ENCODE results near the gene ENO2. TPM values are rescaled to one million over a fixed set of nuclear protein-coding genes. Genes with fewer than 3 reads are reported as not detected.
"Not testable (repeated sequence)": the region's sequence is repeated elsewhere in the genome, so short reads cannot be mapped to it uniquely, and the experiment has no call there.

The ENO2 gene
- total RNA-seq, 8 experiments from 2014 or later = 2.6 to 399 (median 169) TPM

DNA sequence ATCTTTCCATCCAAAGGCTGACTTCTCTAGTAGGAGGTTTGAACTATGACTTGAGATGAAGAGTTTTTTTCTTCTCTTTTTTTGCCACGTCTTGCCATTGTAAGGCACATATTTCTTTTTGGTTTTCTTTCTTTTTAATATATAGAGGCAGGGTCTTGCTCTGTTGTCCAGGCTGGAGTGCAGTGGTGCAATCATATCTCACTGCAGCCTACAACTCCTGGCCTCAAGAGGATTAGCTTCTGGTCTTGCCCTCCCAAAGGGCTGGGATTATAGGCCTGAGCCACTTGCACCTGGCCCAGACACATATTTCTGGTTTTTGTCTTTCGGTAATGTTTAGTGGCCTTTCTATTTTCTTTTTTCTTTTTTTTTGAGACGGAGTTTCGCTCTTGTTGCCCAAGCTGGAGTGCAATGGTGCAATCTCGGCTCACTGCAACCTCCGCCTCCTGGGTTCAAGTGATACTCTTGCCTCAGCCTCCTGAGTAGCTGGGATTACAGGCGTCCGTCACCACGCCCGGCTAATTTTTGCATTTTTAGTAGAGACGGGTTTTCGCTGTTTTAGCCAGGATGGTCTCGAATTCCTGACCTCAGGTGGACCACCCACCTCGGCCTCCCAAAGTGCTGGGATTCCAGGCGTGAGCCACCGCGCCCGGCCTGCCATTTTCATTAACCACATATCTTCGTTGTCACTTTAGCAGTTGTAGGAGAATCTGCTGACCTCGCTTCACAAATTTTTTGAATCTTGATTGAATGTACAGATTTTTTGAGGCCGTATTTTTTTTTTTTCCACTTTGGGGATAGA, 24.4 kb upstream of the ENO2 start:
- H3K4me1 ChIP-seq (replicated peaks in 1 of 2) = peaks cover 20 to 21% of the 10 kb centered on the region in 2 donors
- ATAC-seq (replicated peaks in 6 of 8); H3K4me3 ChIP-seq; in situ Hi-C loops (cut with MboI; ENCODE audit: low pct_unique_long_range_greater_than_20kb in 2 of 9, low sequenced_read_pairs in 9 of 9, unreplicated experiment in 9 of 9): not testable (repeated sequence)
- H3K27ac ChIP-seq = peak overlapping the region in 1 of 2 donors; percentile 78
- 80 to 100% (median 95%) methylated on average over 1 to 19 of the region's 21 CpGs; no CpG with 5 or more reads in 1 of the 10 experiments for WGBS, 10 experiments

DNA sequence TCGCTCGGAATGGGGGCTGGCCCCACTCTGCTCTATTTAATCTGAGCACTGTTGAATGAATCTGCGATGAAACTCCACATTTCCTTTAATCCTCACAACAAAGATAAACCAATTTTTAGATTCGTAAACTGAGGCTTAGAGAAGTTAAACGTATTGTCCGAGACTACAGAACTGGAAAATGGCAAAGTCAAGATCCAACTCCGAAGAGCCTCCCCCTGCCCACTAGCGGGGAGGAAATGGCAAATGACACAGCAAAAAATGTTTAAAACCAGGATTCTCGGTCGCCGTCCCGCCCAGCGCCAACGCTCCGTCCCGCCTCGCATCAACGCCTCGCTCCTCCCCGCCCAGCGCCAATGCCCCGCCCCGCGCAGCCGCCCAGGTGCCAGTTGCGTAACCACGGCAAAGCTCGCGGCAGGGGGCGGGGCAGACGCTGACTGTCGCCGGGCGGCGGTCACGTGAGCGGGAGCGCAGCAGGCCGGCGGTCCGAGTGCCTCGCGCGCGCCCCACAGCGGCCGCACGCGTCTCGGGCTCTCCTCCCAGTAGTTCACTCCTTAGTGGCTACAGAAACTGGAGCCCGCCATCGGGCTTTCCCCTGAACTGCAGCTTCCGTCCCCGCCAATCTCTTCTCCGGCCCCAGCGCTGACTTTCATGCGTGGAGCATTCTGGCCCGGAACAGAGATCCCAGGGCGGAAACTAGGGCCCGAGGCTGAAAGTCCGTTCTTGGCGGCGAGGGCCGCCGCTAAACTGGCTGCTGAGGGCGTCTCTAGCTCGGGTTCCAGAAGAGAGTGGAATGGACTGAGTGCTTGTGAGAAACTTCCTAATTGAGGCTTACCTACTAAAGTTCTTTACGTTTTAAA, 23.4 kb upstream of the ENO2 start:
- H3K27ac ChIP-seq = peak overlapping the region; percentile 58 to 78
- in situ Hi-C loops (cut with MboI; ENCODE audit: low pct_unique_long_range_greater_than_20kb in 2 of 9, low sequenced_read_pairs in 9 of 9, unreplicated experiment in 9 of 9) = no loop called here
- peaks cover 12 to 14% of the 10 kb centered on the region in 2 donors for H3K4me1 ChIP-seq (replicated peaks in 1 of 2)
- H3K4me3 ChIP-seq = peak overlapping the region; percentile 33 to 41 (median 37)
- ATAC-seq (replicated peaks in 6 of 8) = peak; percentile 95 to 98 (median 96)
- 0 to 20% (median 6%) methylated on average over 1 to 18 of the region's 68 CpGs for WGBS, 10 experiments

DNA sequence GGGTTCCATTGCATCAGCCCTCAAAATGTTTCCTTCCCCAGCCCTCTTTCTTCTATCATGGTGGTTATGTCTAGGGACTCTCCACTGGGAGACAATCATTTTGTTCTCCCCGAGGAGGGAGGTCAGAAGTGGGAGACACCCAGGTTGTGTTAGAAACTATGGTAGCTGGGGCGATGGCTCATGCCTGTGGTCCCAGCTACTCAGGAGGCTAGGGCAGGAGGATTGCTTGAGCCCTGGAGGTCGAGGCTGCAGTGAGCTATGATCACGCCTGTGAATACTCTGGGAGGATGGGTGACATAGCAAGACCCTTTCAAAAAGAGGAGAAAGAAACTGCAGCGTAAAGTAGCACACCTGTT, 22.8 kb upstream of the ENO2 start:
- Histone ChIP-seq H3K4me3 (peak overlapping the region; percentile 27 to 41 (median 33)), H3K4me1 (replicated peaks in 1 of 2) (peaks cover 8 to 9% of the 10 kb centered on the region in 2 donors), H3K27ac (peak overlapping the region in 1 of 2 donors; percentile 63)
- peak in 2 of 8 experiments; percentile 1 to 3 for ATAC-seq (replicated peaks in 6 of 8)
- 65 to 100% (median 86%) methylated on average over 1 to 5 of the region's 5 CpGs; no CpG with 5 or more reads in 4 of the 10 experiments for WGBS, 10 experiments
- in situ Hi-C loops (cut with MboI; ENCODE audit: low pct_unique_long_range_greater_than_20kb in 2 of 9, low sequenced_read_pairs in 9 of 9, unreplicated experiment in 9 of 9) = no loop called here

DNA sequence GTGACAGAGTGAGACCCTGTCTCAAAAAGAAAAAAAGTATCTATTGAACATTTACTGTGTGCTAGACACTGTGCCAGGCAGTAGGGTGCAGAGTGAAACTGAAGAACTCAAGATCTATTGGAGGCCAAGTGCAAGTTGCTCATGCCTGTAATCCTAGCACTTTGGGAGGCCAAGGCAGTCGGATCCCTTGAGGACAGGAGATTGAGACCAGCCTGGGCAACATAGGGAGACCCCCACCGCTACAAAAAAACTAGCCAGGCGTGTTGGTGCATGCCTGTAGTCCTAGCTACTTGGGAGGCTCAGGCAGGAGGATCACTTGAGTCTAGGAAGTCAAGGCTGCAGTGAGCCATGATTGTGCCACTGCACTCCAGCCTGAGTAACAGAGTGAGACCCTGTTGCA, 21.7 kb upstream of the ENO2 start:
- in situ Hi-C loops (cut with MboI; ENCODE audit: low pct_unique_long_range_greater_than_20kb in 2 of 9, low sequenced_read_pairs in 9 of 9, unreplicated experiment in 9 of 9); H3K4me1 ChIP-seq (replicated peaks in 1 of 2); ATAC-seq (replicated peaks in 6 of 8); H3K4me3 ChIP-seq; H3K27ac ChIP-seq: not testable (repeated sequence)
- WGBS, 10 experiments = 72 to 100% (median 94%) methylated on average over 1 to 3 of the region's 3 CpGs; no CpG with 5 or more reads in 5 of the 10 experiments

DNA sequence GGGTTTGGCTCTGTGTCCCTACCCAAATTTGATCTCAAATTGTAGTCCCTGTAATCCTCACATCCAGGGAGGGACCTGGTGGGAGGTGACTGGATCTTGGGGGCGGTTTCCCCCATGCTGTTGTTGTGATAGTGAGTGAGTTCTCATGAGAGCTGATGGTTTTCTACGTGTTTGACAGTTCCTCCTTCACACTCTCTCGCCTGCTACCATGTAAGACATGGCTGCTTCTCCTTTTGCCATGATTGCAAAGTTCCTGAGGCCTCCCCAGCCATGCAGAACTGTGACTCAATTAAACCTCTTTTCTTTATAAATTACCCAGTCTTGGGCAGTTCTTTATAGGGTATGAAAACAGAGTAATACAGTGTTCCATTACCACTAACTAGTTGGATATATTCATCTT, 20.1 kb upstream of the ENO2 start:
- Histone ChIP-seq H3K4me3 (no peak overlapping the region), H3K27ac (no peak overlapping the region), H3K4me1 (replicated peaks in 1 of 2) (peaks cover 5 to 8% of the 10 kb centered on the region in 2 donors)
- in situ Hi-C loops (cut with MboI; ENCODE audit: low pct_unique_long_range_greater_than_20kb in 2 of 9, low sequenced_read_pairs in 9 of 9, unreplicated experiment in 9 of 9) = no loop called here
- ATAC-seq (replicated peaks in 6 of 8) = no peak
- WGBS, 10 experiments = 44 to 100% (median 74%) methylated on average over 1 to 2 of the region's 3 CpGs; no CpG with 5 or more reads in 4 of the 10 experiments

DNA sequence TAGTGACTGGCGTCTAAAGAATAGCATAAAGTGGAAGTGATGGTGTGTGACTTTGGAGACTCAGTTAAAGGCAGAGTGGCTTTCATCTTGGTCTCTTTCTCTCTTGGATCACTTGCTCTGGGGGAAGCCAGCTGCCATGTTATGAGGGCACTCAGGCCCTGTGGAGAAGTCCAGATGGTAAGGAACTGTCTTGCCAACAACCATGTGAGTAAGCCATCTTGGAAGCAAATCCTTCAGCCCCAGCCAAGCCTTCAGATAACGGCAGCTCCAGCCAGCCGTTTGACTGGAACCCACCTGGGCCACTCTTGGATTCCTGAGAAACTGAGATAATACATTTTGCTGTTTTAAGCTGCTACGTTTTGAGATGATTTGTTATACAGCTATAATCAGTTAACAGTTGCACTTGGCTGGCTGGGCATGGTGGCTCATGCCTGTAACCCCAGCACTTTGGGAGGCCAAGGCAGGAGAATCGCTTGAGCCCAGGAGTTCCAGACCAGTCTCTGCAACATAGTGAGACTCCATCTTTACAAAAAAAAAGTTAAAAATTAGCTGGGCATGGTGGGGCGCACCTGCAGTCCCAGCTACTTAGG, 17.4 kb upstream of the ENO2 start:
- 38 to 94% (median 70%) methylated on average over 1 to 5 of the region's 6 CpGs; no CpG with 5 or more reads in 1 of the 10 experiments for WGBS, 10 experiments
- ATAC-seq (replicated peaks in 6 of 8) = no peak
- in situ Hi-C loops (cut with MboI; ENCODE audit: low pct_unique_long_range_greater_than_20kb in 2 of 9, low sequenced_read_pairs in 9 of 9, unreplicated experiment in 9 of 9) = no loop called here
- Histone ChIP-seq H3K4me1 (replicated peaks in 1 of 2) (peaks cover 5 to 12% of the 10 kb centered on the region in 2 donors), H3K27ac (no peak overlapping the region), H3K4me3 (no peak overlapping the region)

DNA sequence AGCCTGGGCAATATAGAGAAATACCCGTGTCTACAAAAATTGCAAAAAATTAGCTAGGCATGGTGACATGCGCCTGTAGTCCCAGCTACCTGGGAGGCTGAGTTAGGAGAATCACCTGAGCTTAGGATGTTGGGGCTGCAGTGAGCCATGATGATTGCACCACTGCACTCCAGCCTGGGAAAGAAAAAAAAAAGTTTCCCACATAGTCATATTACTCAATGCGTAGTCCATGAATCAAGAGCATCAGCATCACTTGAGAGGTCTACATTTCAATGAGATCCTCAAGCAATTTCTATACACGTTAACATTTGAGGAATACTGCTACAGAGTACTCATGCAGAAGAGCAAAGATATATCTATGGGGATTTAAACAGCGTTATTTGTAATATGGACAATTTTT, 15.0 kb upstream of the ENO2 start:
- in situ Hi-C loops (cut with MboI; ENCODE audit: low pct_unique_long_range_greater_than_20kb in 2 of 9, low sequenced_read_pairs in 9 of 9, unreplicated experiment in 9 of 9) = no loop called here
- H3K4me3 ChIP-seq = no peak overlapping the region
- ATAC-seq (replicated peaks in 6 of 8) = no peak
- H3K27ac ChIP-seq = no peak overlapping the region
- 67 to 100% (median 92%) methylated on average over 1 to 5 of the region's 5 CpGs; no CpG with 5 or more reads in 2 of the 10 experiments for WGBS, 10 experiments
- H3K4me1 ChIP-seq (replicated peaks in 1 of 2) = peaks cover 15 to 22% of the 10 kb centered on the region in 2 donors

DNA sequence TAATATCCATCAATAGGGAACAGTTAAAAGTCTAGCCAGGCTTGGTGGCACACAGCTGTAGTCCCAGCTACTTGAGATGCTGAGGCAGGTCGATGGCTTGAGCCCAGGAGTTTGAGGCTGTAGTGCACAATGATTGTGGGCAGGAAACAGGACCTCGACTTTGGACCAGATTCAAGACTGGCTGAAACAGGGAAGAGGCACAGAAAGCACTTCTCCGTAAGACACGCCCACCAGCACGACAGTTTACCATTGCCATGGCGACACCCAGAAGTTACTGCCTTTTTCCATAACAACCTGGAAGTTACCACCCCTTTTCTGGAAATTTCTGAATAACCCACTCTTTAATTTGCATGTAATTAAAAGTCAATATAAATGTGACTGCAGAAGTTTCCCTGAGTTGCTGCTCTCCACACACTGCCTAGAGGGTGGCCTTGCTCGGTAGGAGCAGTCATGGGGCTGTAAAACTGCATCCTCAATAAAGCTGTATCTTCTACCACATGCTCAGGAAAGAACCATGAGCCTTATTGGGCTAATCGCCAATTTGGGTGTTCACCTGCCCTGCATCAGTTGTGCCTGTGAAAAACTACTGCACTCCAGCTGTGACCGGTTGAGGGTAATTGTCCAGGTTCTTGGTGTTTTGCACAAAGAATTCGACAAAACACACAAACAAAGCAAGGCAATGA, 14.4 kb upstream of the ENO2 start:
- WGBS, 10 experiments = 0 to 100% (median 67%) methylated on average over 1 to 10 of the region's 10 CpGs; no CpG with 5 or more reads in 2 of the 10 experiments
- peak; percentile 3 to 40 (median 24) for ATAC-seq (replicated peaks in 6 of 8)
- in situ Hi-C loops (cut with MboI; ENCODE audit: low pct_unique_long_range_greater_than_20kb in 2 of 9, low sequenced_read_pairs in 9 of 9, unreplicated experiment in 9 of 9) = no loop called here
- Histone ChIP-seq H3K4me3 (no peak overlapping the region), H3K4me1 (replicated peaks in 1 of 2) (peaks cover 16 to 22% of the 10 kb centered on the region in 2 donors), H3K27ac (peak overlapping the region in 1 of 2 donors; percentile 23)

DNA sequence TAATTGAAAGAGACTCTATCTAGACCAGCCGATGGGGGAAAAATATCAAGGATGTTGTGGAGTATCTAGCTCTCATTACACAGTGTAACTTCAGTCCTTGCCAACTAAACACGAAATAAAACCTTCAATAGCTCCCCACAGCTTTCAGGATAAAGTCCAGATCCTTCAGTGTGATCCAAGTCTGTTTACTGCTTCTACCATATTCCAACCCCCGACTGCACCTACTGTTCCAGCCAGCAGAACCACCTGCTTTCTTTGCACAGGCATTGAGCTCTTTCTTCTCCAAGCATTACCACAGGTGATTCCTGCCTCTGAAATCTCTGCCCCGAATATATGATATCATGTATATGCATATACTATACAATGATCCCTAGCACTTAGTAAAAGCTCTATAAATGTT, 11.9 kb upstream of the ENO2 start:
- in situ Hi-C loops (cut with MboI; ENCODE audit: low pct_unique_long_range_greater_than_20kb in 2 of 9, low sequenced_read_pairs in 9 of 9, unreplicated experiment in 9 of 9) = no loop called here
- peaks cover 22 to 28% of the 10 kb centered on the region in 2 donors for H3K4me1 ChIP-seq (replicated peaks in 1 of 2)
- H3K4me3 ChIP-seq = no peak overlapping the region
- H3K27ac ChIP-seq = no peak overlapping the region
- ATAC-seq (replicated peaks in 6 of 8) = no peak
- 70 to 88% (median 82%) methylated on average over 1 to 3 of the region's 4 CpGs; no CpG with 5 or more reads in 6 of the 10 experiments for WGBS, 10 experiments

DNA sequence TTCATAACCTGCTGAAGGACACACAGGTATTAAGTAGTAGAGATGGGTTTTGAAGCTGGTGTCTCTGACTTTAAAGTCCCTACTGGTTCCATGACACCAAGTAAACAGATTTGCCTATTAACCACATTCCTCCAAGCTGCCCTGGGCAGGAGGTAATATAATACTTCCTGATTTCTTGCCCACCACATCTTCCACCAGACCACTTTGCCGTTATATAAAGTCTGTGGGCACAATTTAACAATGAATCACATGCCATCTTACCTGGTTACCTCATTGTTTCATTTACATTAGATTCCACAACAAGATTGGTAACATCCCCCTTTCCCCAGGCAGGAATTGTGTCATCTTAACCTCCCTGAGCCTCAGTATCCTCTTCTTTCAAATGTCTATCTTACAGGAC, 10.7 kb upstream of the ENO2 start:
- in situ Hi-C loops (cut with MboI; ENCODE audit: low pct_unique_long_range_greater_than_20kb in 2 of 9, low sequenced_read_pairs in 9 of 9, unreplicated experiment in 9 of 9) = no loop called here
- Histone ChIP-seq H3K27ac (peak overlapping the region; percentile 79 to 89), H3K4me1 (replicated peaks in 1 of 2) (peaks cover 22 to 28% of the 10 kb centered on the region in 2 donors), H3K4me3 (peak overlapping the region in 1 of 5 donors; percentile 43)
- no peak for ATAC-seq (replicated peaks in 6 of 8)
- WGBS, 10 experiments = 67 to 100% (median 100%) methylated on average over 1 of the region's 1 CpG; no CpG with 5 or more reads in 5 of the 10 experiments

DNA sequence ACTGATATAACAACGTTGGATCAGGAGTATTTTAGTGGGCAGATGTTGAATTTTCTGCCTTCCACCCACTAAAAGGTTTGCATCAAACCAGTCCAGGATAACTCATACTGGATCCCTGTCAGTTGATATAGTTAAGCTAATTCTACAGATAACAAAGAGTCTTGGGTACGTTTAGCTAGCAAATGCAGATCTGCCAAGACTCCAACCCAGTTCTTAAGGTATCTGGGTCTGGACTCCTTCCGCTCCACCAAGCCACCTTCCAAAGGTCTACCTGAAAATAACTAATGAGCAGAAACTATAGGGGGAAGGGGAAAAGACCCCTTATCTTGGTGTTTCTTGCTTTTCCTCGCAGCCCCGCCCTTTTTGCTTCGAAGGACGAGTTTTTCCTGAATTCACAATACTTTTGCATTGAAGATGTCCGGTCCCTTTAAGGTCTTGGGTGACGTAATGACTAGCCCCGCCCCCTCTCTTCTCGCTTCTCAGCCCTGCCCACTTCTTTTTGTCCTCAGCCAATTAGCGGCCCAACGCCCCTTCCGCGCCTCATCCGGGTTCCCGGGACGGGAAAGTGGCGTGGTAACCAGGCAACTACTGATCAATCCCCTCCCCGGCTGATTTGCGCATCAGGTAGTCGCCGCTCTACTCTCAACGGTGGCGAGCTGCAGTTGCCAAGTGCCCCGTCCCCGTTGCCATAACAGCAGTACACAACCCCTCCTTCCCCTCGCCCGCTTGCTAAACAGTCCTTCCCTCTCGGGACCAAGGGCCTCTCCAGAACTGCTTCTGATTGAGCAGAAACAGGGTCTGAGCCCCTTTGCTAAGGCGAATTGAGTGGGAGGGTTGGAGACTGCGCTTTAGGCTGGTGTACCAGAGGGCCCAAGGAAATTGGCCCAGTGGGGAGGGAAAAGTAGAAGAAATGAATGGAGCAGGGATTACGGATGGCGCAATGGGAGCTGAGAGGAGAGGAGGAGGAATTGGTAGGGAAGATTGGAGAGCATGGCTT, 9.8 kb upstream of the ENO2 start, which contains the start of gene LRRC23:
Gene LRRC23, plus strand, starts transcription at position 543 of the 997 bp plus-strand sequence. CDS start 812 bp downstream, outside the sequence.
- 0 to 47% (median 13%) methylated on average over 1 to 15 of the region's 34 CpGs; no CpG with 5 or more reads in 1 of the 10 experiments for WGBS, 10 experiments
- peak; percentile 93 to 97 (median 94) for ATAC-seq (replicated peaks in 6 of 8)
- peaks cover 21 to 24% of the 10 kb centered on the region in 2 donors for H3K4me1 ChIP-seq (replicated peaks in 1 of 2)
- peak within 1 kb of the TSS; percentile 79 to 89 for H3K27ac ChIP-seq
- peak within 1 kb of the TSS; percentile 31 to 48 (median 43) for H3K4me3 ChIP-seq
- in situ Hi-C loops (cut with MboI; ENCODE audit: low pct_unique_long_range_greater_than_20kb in 2 of 9, low sequenced_read_pairs in 9 of 9, unreplicated experiment in 9 of 9) = no loop called here
